A673 (cell line): ENCODE measurements around the gene HSPA14.

Experiments
- CTCF ChIP-seq: fragments of 300-800, 200-600 bp; sonication (generic); conservative IDR thresholded peaks from 2 replicates; pipeline ENCODE4 v1.5.1; 2017; ENCODE audit warnings: low read depth, mild to moderate bottlenecking, antibody characterized with exemption, low read length, moderate library complexity, mixed read lengths
- EZH2 ChIP-seq: fragments of 200-600 bp; sonication (generic); IDR thresholded peaks from 2 replicates; pipeline ENCODE4 v1.6.1; 2017; ENCODE audit warnings: borderline replicate concordance, low read depth, mild to moderate bottlenecking, mixed read lengths, antibody characterized with exemption, low read length; ENCODE audit not compliant: poor library complexity, severe bottlenecking

GRCh38 chr10:14798636-14799035 is 39.5 kb upstream of the HSPA14 start:
- TF ChIP-seq EZH2, result no peak
- TF ChIP-seq CTCF, result no peak
